ENCODE measurements around the gene CHPF. TPM values are rescaled to one million over a fixed set of nuclear protein-coding genes. Genes with fewer than 3 reads are reported as not detected.
A peak's percentile ranks its signal among the peaks of the same experiment; 100 is the strongest.

The CHPF gene
- total RNA-seq, 1 experiment from 2014 or later, result 13.8 TPM

DNA sequence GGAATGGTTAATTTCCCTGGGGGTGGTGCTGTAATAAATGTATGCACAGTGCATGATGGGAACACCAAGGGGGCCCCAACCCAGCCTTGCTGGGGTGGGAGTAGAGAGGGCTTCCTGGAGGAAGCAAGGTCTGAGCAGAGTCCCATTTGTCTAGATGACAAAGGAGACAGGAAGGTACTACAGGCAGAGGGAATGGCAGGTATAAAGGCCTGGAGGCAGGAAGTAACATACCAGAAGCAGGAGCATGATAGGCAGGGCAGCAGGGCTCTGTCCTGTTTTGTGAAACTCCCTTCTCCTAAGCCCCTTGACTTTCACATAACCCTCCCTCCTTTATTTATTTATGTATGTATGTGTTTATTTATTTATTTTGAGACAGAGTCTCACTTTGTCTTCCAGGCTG lies 41.0 kb downstream of the CHPF start:
- H3K4me1 ChIP-seq (ENCODE audit: insufficient read depth, low read length, poor library complexity, severe bottlenecking), result peaks cover 34% of the 10 kb centered on the region
- H3K27me3 ChIP-seq (replicated peaks; ENCODE audit: insufficient read depth, low read depth, low read length, poor library complexity), result no peaks in the 10 kb centered on the region
- no peak overlapping the region for H3K4me3 ChIP-seq (ENCODE audit: low read depth, low read length, poor library complexity, severe bottlenecking)
- no peak for TF ChIP-seq EZH2 (IDR thresholded peaks at IDR 0.05; ENCODE audit: borderline replicate concordance, low read depth, low read length, poor library complexity, severe bottlenecking)
- TF ChIP-seq, protein P1, sequence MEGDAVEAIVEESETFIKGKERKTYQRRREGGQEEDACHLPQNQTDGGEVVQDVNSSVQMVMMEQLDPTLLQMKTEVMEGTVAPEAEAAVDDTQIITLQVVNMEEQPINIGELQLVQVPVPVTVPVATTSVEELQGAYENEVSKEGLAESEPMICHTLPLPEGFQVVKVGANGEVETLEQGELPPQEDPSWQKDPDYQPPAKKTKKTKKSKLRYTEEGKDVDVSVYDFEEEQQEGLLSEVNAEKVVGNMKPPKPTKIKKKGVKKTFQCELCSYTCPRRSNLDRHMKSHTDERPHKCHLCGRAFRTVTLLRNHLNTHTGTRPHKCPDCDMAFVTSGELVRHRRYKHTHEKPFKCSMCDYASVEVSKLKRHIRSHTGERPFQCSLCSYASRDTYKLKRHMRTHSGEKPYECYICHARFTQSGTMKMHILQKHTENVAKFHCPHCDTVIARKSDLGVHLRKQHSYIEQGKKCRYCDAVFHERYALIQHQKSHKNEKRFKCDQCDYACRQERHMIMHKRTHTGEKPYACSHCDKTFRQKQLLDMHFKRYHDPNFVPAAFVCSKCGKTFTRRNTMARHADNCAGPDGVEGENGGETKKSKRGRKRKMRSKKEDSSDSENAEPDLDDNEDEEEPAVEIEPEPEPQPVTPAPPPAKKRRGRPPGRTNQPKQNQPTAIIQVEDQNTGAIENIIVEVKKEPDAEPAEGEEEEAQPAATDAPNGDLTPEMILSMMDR (conservative IDR thresholded peaks at IDR 0.05; ENCODE audit: low read depth, low read length), result no peak
- H3K9me3 ChIP-seq (ENCODE audit: low read depth, low read length, poor library complexity, severe bottlenecking), result no peaks in the 10 kb centered on the region
- BruUV-seq (replicated peaks), result no TSS peak
- intact Hi-C loops (cut with micrococcal nuclease; ENCODE audit: unreplicated experiment), result no loop called here
- H3K36me3 ChIP-seq (ENCODE audit: insufficient read depth, low read length, poor library complexity, severe bottlenecking), result peaks cover 3% of the 10 kb centered on the region
- DNase-seq (ENCODE audit: low spot score), result no peak
- no peak overlapping the region for H3K27ac ChIP-seq (ENCODE audit: low read depth, low read length, poor library complexity, severe bottlenecking)
- ChIA-PET POLR2A (ENCODE audit: low non-redundant PET) (interaction anchor here (0.6 kb wide), 1 partner anchor 9 kb away, joined by 3 read pairs; no protein-coding TSS in a partner anchor), CTCF (no interaction called here)

DNA sequence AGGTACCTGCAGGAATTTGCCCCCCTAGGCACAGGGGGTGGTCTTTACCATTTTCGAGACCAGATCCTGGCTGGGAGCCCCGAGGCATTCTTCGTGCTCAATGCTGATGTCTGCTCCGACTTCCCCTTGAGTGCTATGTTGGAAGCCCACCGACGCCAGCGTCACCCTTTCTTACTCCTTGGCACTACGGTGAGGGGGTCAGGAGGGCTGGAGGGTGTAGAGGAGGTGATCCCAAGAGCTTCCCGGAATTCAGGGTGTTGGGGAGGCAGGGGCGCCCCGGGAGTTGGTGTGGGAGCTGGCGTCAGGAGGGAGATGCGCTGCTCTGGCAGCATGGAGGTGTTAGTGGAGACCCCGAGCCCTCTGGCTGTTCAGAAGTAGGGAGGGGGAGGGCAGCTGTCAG lies 41.8 kb downstream of the CHPF start:
- H3K27ac ChIP-seq (ENCODE audit: low read depth, low read length, poor library complexity, severe bottlenecking), result no peak overlapping the region
- TF ChIP-seq, protein P1 (conservative IDR thresholded peaks at IDR 0.05; ENCODE audit: low read depth, low read length), result no peak
- no peak for TF ChIP-seq EZH2 (IDR thresholded peaks at IDR 0.05; ENCODE audit: borderline replicate concordance, low read depth, low read length, poor library complexity, severe bottlenecking)
- ChIA-PET POLR2A (ENCODE audit: low non-redundant PET) (no interaction called here), CTCF (no interaction called here)
- H3K9me3 ChIP-seq (ENCODE audit: low read depth, low read length, poor library complexity, severe bottlenecking), result no peaks in the 10 kb centered on the region
- no peak for DNase-seq (ENCODE audit: low spot score)
- no peak overlapping the region for H3K4me3 ChIP-seq (ENCODE audit: low read depth, low read length, poor library complexity, severe bottlenecking)
- intact Hi-C loops (cut with micrococcal nuclease; ENCODE audit: unreplicated experiment), result no loop called here
- H3K4me1 ChIP-seq (ENCODE audit: insufficient read depth, low read length, poor library complexity, severe bottlenecking), result peaks cover 27% of the 10 kb centered on the region
- H3K27me3 ChIP-seq (replicated peaks; ENCODE audit: insufficient read depth, low read depth, low read length, poor library complexity), result no peaks in the 10 kb centered on the region
- H3K36me3 ChIP-seq (ENCODE audit: insufficient read depth, low read length, poor library complexity, severe bottlenecking), result peaks cover 3% of the 10 kb centered on the region
- no TSS peak for BruUV-seq (replicated peaks)

DNA sequence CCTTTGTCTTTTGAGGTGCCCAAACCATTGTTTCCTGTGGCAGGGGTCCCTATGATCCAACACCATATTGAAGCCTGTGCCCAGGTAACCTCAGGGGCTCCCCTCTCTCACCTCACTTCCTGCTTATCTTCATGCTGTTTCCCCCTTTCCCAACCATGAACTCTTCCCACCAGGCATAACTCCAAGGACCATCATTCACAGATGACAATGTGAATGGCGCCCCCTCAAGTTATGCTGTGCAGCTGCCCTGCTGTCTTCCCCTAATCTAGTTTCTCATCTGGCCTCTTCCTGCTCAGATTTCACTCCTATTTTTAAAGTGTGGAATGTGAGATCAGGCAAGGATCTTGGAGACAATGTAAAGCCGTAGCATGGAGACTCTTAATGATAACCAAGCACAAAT lies 43.5 kb downstream of the CHPF start:
- no TSS peak for BruUV-seq (replicated peaks)
- TF ChIP-seq, protein P1 (conservative IDR thresholded peaks at IDR 0.05; ENCODE audit: low read depth, low read length), result peak; percentile 65
- no peak for TF ChIP-seq EZH2 (IDR thresholded peaks at IDR 0.05; ENCODE audit: borderline replicate concordance, low read depth, low read length, poor library complexity, severe bottlenecking)
- Histone ChIP-seq H3K36me3 (ENCODE audit: insufficient read depth, low read length, poor library complexity, severe bottlenecking) (no peaks in the 10 kb centered on the region), H3K4me3 (ENCODE audit: low read depth, low read length, poor library complexity, severe bottlenecking) (peak overlapping the region; percentile 57), H3K4me1 (ENCODE audit: insufficient read depth, low read length, poor library complexity, severe bottlenecking) (peaks cover 26% of the 10 kb centered on the region), H3K27me3 (replicated peaks; ENCODE audit: insufficient read depth, low read depth, low read length, poor library complexity) (no peaks in the 10 kb centered on the region), H3K9me3 (ENCODE audit: low read depth, low read length, poor library complexity, severe bottlenecking) (no peaks in the 10 kb centered on the region), H3K27ac (ENCODE audit: low read depth, low read length, poor library complexity, severe bottlenecking) (peak overlapping the region; percentile 79)
- CTCF ChIA-PET, result interaction anchor here (0.6 to 6.8 kb wide), 4 partner anchors 10 to 41 kb away, joined by 3 to 101 read pairs (median 6); no protein-coding TSS in a partner anchor
- peak; percentile 52 for DNase-seq (ENCODE audit: low spot score)
- intact Hi-C loops (cut with micrococcal nuclease; ENCODE audit: unreplicated experiment), result no loop called here
- POLR2A ChIA-PET (ENCODE audit: low non-redundant PET), result no interaction called here

Data from A673 (cell line).